ENCODE measurements around the gene TUBGCP6.

TUBGCP6 gene

DNA sequence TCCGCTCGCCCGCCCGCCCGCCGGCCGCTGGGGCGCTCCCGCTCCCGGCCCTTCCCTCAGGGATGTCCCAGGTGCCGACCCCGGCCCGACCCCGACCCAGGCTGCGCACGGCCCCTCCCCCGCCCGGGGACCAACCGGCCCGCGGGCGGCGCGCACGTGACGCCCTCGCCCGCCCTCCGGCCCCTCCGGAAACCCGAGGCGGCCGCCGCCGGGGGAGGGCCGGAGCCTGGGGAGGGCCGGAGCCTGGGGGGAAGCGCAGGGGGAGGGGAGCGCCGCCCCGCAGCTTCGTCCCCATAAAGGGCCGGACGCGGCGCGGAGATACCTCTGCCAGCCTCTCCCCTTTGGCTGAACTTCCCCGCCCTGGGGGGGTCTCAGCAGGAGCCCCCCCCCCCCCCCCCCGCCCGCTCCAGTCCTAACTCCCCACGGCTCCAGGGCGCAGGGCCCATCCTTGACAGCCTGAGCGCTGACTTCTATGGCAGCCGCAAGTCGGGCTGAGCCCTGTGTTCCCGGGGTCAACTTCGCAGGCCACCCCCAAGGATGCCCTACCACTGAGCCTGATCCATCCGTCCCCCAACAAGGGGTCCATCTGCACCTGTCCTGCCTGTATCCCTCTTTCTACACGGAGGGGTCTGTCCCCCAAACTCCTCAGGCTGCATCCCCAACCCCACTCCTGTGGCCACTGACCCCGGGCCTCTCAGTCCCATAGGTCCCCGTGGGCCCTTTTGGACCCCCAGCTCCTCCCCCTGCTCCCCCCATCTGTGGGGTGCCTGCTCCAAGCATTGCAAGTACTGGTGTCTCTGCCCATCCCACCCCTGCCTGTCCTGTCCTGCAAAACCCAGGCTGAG is 17.0 kb upstream of the TUBGCP6 start, which contains the start of gene MAPK12:
TSS of gene MAPK12 (minus strand) at position 69 of the 845 bp plus-strand sequence. CDS start 174 bp downstream, outside the sequence.
- no peak for DNase-seq

DNA sequence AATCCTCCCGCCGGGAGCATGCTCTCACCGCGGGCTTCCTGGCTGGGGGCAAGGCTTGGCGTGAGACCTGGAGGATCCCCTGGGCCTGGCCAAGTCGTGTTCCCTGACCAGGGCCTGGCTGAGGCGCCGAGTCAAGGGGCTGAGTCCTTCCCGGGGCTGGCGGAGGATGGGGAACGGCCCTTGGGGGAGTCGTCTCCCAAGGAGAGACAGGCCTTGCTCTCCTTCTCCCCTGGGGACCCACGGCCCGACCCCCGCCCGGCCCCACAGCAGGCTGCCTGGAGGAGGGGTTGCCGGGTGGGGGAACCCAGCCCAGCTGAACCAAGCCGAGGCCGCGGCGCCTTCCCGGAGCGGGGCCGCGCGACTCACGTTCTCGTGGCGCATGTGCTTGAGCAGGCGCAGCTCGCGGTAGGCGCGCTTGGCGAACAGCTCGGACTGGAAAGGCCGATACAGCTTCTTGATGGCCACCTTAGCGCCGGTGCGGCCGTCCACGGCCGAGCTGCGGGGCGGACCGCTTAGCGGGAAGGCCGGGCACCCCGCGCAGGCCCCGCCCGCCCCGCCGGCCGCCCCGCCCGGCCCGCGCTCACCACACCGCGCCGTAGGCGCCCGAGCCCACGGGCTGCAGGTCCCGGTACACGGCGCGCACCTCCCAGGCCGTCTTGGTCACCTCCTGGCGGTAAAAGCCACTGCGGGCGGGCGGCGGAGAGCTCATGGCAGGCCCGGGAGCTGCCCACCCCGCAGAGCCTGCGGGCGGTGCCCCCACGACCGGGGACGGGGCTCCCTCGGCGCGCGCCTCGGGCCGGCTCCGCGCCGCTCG is 16.2 kb upstream of the TUBGCP6 start:
- no peak for DNase-seq

GRCh38 chr22:50260434-50260800 is 15.6 kb upstream of the TUBGCP6 start:
- no peak for DNase-seq

- DNase-seq, result no peak
These were observed 14.5 kb upstream of the TUBGCP6 start for GRCh38 chr22:50259302-50259701.

GRCh38 chr22:50258361-50259292 is 13.8 kb upstream of the TUBGCP6 start:
- DNase-seq, result no peak

DNA sequence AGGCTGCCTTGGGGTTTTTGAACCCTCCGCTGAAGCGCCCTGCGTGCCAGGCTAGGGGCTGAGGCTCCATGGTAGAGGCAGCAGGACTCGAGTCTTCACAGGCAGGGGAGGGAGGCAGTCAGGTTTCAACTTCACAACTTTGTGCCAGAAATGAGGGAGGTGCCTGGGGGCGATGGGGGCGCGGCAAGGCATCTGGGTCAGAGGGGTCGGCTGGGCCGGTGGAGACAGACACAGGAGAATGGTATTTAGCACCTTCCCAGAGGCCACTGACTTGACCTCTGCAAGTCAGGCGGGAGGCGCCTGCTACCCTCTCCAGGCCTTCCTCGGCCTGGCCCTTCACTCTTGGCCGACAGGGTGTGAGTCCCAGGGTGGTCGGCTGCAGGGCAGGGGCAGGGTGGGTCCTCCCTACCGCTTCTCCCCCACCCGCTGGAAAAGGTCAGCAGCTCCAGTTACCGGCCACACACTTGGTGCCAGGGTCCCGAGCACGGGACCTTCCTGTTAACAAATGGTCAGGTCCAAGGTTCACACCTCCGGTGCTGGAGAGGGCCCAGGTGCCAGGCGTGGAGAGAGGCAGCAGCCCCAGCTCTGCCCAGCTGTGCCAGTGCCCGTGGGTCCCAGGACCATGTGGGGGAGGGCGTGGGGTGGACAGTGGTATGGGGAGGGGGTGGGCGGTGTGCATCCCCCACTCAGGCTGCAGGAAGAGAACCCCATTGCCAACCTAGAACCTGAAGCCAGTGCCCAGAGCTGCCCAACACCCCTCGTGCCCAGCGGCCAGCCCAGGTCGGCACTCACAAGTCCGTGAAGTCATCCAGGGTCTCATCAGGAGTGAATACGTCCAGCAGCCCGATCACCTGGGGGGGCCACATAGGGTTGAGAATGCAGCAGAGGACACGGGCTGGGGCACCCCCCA is 12.9 kb upstream of the TUBGCP6 start:
- no peak for DNase-seq

DNA sequence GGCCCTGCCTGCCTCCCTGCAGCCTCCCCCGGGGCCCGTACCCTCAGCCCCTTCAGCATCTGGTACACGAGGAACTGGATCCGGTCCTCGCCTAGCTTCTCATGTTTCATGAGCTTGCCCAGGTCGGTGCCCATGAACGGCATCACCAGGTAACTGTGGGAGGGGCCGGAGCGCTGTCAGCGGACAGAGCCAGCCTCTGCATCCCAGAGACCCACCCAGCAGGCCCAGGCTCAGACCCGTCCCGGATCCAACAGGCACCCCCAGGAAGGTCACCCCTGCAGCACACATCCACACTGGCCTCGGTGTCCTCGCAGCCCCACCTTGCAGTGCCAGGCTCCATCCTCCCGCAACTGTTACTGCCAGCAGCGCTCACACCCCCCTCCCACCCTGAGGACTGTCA is 12.2 kb upstream of the TUBGCP6 start:
- DNase-seq, result no peak

DNA sequence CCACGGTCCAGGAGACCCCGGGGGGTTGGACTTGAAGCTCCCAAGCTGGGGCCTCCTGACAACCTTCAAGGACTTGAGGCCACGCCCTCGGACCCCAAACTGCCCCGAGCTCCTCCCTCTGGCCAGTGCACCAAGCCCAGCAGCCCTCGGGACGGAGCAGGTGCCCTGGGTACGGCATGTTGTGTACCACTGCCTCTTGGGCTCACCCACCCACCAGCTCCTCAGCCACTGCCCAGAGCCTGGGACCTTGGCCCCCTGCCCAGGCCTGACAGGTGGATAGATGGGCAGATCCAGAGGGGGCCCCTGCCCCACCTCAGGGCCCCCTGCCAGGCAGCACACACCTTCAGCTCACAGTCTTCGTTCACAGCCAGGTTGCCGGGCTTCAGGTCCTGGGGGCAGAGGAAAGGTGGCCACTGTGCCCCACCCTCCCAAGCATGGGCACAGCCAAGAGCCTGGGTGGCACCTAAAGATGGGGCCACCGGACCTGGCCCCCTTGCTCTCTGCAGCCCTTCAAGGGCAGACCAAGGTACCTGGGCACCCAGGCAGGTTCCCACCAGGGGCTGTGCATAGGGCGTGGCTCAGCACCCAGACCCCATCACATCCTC is 11.5 kb upstream of the TUBGCP6 start:
- no peak for DNase-seq

GRCh38 chr22:50255607-50256006 is 10.8 kb upstream of the TUBGCP6 start:
- DNase-seq, result no peak

DNA sequence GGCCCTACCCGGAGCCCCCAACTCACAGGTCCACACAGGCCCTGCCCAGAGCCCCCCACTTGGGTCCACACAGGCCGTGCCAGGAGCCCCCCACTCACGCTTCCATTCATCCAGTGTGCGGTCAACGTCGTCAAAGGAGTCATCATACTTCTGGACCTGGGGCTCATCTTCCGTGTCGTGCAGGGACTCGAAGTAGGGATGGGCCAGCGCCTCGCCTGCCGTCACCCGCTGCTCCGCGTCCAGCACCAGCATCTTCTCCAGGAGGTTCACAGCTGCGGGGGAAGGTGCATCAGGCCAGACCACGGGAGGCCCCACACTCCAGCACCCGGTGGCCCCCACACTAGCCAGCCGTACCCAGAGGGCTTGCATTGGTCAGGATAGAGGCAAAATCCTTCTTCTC is 10.3 kb upstream of the TUBGCP6 start:
- no peak for DNase-seq

GRCh38 chr22:50253941-50254340 is 9.1 kb upstream of the TUBGCP6 start:
- DNase-seq, result no peak

- DNase-seq, result no peak
These were observed 8.5 kb upstream of the TUBGCP6 start for GRCh38 chr22:50253046-50253915.

DNA sequence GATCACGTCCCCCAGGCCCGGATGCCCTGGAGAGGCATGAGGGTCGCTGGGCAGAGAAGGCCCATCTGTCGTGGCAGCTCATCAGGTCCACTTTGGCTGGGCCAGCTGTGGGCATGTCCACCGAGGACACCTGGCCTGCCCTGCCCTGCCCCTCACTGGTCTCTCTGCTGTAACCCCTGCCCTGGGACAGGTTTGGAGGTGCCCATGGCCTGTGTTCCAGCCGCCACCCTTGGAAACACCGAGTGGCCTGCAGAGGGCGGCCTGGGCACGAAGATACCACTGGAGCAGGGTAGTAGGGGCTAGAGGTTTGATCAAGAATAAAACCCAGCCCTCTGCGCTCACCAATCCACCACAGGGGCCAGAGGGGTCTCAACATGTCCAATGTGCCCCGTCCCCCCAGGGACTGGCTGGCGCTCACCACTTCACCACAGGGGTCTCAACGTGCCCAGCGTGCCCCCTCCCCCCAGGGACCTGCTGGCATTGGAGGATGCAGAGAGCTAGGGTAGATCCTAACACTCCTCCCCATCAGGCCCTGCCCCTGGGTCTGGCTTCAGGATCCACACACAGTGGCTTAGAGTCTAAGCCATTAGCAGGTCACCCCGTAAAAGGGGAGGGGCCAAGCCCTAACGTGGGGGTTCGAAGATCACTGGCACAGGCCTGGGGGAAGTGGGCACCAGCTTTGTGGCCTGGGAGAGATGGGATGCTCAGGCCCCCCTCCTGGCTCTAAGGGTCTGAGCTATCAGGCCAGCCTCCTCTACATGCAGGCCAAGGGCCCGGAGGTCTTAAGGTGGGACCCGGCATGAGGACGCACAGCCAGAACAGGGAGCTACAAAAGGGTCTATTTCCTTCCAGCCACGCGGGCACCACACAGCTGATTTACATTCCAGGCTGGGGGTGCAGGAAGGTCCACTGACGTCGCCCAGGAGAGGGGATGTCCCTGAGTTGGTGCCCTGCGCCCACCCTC is 7.5 kb upstream of the TUBGCP6 start:
- peak; percentile 65 for DNase-seq

DNA sequence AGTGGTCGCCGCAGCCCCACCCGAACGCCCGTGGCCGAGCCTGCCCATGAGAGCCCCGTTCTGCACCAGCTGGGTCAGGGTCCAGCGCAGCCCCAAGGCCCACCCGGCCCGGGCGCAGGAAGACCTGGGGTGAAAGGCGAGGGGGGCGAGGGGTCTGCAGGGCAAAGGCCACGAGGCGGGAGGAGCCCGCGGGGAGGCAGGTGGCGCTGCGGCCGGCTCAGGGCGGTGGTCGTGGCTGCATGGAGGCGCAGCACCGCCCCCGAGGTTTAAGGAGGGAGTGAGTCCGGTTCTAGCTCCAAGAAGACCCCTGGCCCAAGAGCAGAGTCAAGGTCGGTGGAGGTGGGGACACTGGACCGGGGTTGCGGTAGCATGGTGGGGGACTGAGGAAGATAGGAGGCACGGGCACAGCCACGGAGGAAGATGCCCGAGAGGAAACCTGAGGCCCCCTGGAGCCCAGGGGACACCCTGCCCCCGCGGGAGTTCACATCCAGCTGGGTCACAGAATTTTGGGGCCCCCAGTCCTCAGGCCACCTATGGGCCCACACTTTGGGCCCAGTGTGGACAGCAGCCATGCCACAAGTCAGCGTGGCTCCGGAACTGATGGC is 6.8 kb upstream of the TUBGCP6 start:
- DNase-seq, result no peak

GRCh38 chr22:50250555-50251476 is 6.0 kb upstream of the TUBGCP6 start, which contains the start of gene HDAC10:
HDAC10 (minus strand) TSS chr22:50251265; CDS start chr22:50251032, 233 bp downstream.
- DNase-seq, result peak; percentile 59

DNA sequence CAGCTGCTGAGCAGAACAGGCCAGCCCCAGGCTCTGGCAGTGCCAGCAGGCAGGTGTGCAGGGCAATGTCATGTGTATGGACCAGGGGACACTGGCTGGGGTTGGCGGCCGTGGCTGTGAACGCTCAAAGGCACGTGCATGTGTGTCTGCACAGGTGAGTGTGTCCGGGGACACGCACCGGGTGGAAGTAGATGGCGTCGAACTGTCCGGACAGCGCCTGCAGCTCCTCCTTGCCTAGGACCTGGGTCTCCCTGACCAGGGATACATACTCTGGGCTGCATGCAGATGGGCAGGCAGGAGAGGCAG is 5.4 kb upstream of the TUBGCP6 start:
- no peak for DNase-seq

Data from activated T-cell treated with anti-CD3 and anti-CD28 coated beads for 4 hours (primary cell).